Liver (tissue), 4 donors: ENCODE measurements around the gene NCLN. TPM values are rescaled to one million over a fixed set of nuclear protein-coding genes. Genes with fewer than 3 reads are reported as not detected.

Experiments used
- polyA plus RNA-seq, 2 donors: library from polyadenylated mRNA; stranded (reverse) in 1 of 2; unstranded in 1 of 2; fragments of 200-250 nt in 1 of 2; fragments of >200 nt in 1 of 2; fragmentation: Nextera tagmentation in 1 of 2; extraction: Ambion mirVana in 1 of 2; gene quantifications; one replicate each; pipeline versions ENCODE4 v1.2.1 to v1.2.3, GENCODE V29; 2013 to 2015
- total RNA-seq, 2 donors: library from RNA; depleted of rRNA; stranded (reverse); fragments of >200 nt; gene quantifications; one replicate each; pipeline ENCODE4 v1.2.3, GENCODE V29; 2014
- donor health status: healthy.
- donor health status: healthy.
- donor health status: healthy.

The NCLN gene
- total and polyA plus RNA-seq, 4 donors = 29.5 to 50.8 (median 38.4) TPM

Other genes with a start within 250 kb of the NCLN start
- gene ZNF77, start 241.0 kb upstream of the NCLN start, total RNA-seq = 1 to 10 TPM; 2.6 to 3.5 TPM
- gene ZNF77, start 241.0 kb upstream of the NCLN start, polyA plus RNA-seq = 1 to 10 TPM in 1 of 2 donors, under 1 TPM in 1; 0.90 to 1.1 TPM
- gene TLE6, start 208.4 kb upstream of the NCLN start, total RNA-seq = 1 to 10 TPM in 1 of 2 donors, under 1 TPM in 1; 0.47 to 1.7 TPM
- gene TLE6, start 208.4 kb upstream of the NCLN start, polyA plus RNA-seq = 1 to 10 TPM in 1 of 2 donors, under 1 TPM in 1; 0.78 to 2.8 TPM
- gene TLE2, start 156.7 kb upstream of the NCLN start, total RNA-seq = 1 to 10 TPM; 4.5 to 9.3 TPM
- 1 to 10 TPM; 3.6 to 7.0 TPM for gene TLE2, start 156.7 kb upstream of the NCLN start, polyA plus RNA-seq
- 10 to 100 TPM; 48.0 to 61.7 TPM for gene TLE5, start 123.4 kb upstream of the NCLN start, total RNA-seq
- 100 to 1,000 TPM in 1 of 2 donors, 10 to 100 TPM in 1; 47.2 to 166 TPM for gene TLE5, start 123.4 kb upstream of the NCLN start, polyA plus RNA-seq
- 10 to 100 TPM; 16.9 to 19.6 TPM for gene GNA11, start 91.6 kb upstream of the NCLN start, total RNA-seq
- 10 to 100 TPM; 12.5 to 20.2 TPM for gene GNA11, start 91.6 kb upstream of the NCLN start, polyA plus RNA-seq
- 10 to 100 TPM in 1 of 2 donors, 1 to 10 TPM in 1; 1.6 to 10.4 TPM for gene GNA15, start 49.9 kb upstream of the NCLN start, total RNA-seq
- 1 to 10 TPM in 1 of 2 donors, under 1 TPM in 1; 0.11 to 1.2 TPM for gene GNA15, start 49.9 kb upstream of the NCLN start, polyA plus RNA-seq
- gene S1PR4, start 7.2 kb upstream of the NCLN start, total RNA-seq = 10 to 100 TPM in 1 of 2 donors, 1 to 10 TPM in 1; 3.1 to 11.0 TPM
- 1 to 10 TPM in 1 of 2 donors, under 1 TPM in 1; 0.93 to 1.2 TPM for gene S1PR4, start 7.2 kb upstream of the NCLN start, polyA plus RNA-seq
- gene CELF5, start 38.7 kb downstream of the NCLN start, total RNA-seq = under 1 TPM; 0.19 to 0.33 TPM
- gene CELF5, start 38.7 kb downstream of the NCLN start, polyA plus RNA-seq = under 1 TPM; 0.06 to 0.50 TPM
- 100 to 1,000 TPM in 1 of 2 donors, 10 to 100 TPM in 1; 12.8 to 100 TPM for gene NFIC, start 180.7 kb downstream of the NCLN start, total RNA-seq
- gene NFIC, start 180.7 kb downstream of the NCLN start, polyA plus RNA-seq = 10 to 100 TPM; 71.8 to 78.5 TPM